IMR-90 (cell line): ENCODE data around the gene GKN1. TPM values are rescaled to one million over a fixed set of nuclear protein-coding genes. Genes with fewer than 3 reads are reported as not detected.

Source experiments
- ATAC-seq: fragments of 200-7000 bp; cut with Tn5 transposase; 2 replicates; pipeline ENCODE4 v1.9.1; 2020; ENCODE audit warnings: low read depth, mild to moderate bottlenecking, moderate library complexity
- BruUV-seq: library from RNA; stranded (reverse); fragments of 400-500 nt; replicated peaks from 2 replicates; lab custom pipeline; 2021; lab: Mats Ljungman, UMichigan
- CTCF ChIA-PET: fragments of 300-600 bp; formaldehyde crosslinking; extraction: SDS; loops from one replicate; lab custom pipeline; 2021; ENCODE audit warnings: antibody characterized with exemption; lab: Yijun Ruan, JAX
- POLR2A ChIA-PET: fragments of 300-600 bp; sonication (Branson Sonifier 250); formaldehyde crosslinking; loops from one replicate; lab custom pipeline; 2022; ENCODE audit warnings: antibody characterized with exemption; ENCODE audit not compliant: unreplicated experiment; lab: Charles Lee
- DNase-seq: peaks from one replicate; pipeline ENCODE4 v3.0.0; 2013
- H2AFZ ChIP-seq: replicated peaks from 2 replicates; pipeline ENCODE3; 2013; ENCODE audit warnings: low read length, mild to moderate bottlenecking; ENCODE audit not compliant: poor library complexity
- H2AK5ac ChIP-seq: 2 replicates; pipeline ENCODE4 v1.6.1; 2013; ENCODE audit warnings: low read depth, low read length, inconsistent platforms
- H2AK9ac ChIP-seq: replicated peaks from 2 replicates; pipeline ENCODE3; 2013; ENCODE audit warnings: mild to moderate bottlenecking, low read depth, low read length, moderate library complexity; ENCODE audit not compliant: poor library complexity
- H2BK120ac ChIP-seq: 2 replicates; pipeline ENCODE4 v1.6.1; 2013; ENCODE audit warnings: low read depth, low read length, inconsistent platforms
- H2BK15ac ChIP-seq: 3 replicates; pipeline ENCODE4 v1.6.1; 2013; ENCODE audit warnings: low read depth, low read length, inconsistent platforms
- H2BK20ac ChIP-seq: 2 replicates; pipeline ENCODE4 v1.6.1; 2013; ENCODE audit warnings: low read depth, mild to moderate bottlenecking, inconsistent platforms, low read length, moderate library complexity
- H2BK5ac ChIP-seq: 2 replicates; pipeline ENCODE4 v1.6.1; 2013; ENCODE audit warnings: mild to moderate bottlenecking, low read depth, low read length, inconsistent platforms; ENCODE audit not compliant: poor library complexity, severe bottlenecking
- H3K14ac ChIP-seq: replicated peaks from 2 replicates; pipeline ENCODE4 v1.6.1; 2013; ENCODE audit warnings: low read depth, low read length, inconsistent platforms
- H3K18ac ChIP-seq: 2 replicates; pipeline ENCODE4 v1.6.1; 2013; ENCODE audit warnings: low read depth, low read length, control low read depth
- H3K23ac ChIP-seq: 2 replicates; pipeline ENCODE4 v1.6.1; 2013; ENCODE audit warnings: low read depth, low read length, inconsistent platforms
- H3K27ac ChIP-seq: 2 replicates; pipeline ENCODE4 v1.5.1; 2013; ENCODE audit warnings: mild to moderate bottlenecking, control low read depth, low read length; ENCODE audit not compliant: insufficient read depth
- H3K27me3 ChIP-seq: 2 replicates; pipeline ENCODE4 v1.6.1; 2013; ENCODE audit warnings: low read length; ENCODE audit not compliant: control insufficient read depth, insufficient read depth
- H3K36me3 ChIP-seq: 2 replicates; pipeline ENCODE4 v1.6.1; 2013; ENCODE audit warnings: low read length, mixed read lengths; ENCODE audit not compliant: control insufficient read depth, insufficient read depth
- H3K4ac ChIP-seq: 2 replicates; pipeline ENCODE4 v1.6.1; 2013; ENCODE audit warnings: low read depth, low read length, inconsistent platforms
- H3K4me1 ChIP-seq: 2 replicates; pipeline ENCODE4 v1.6.1; 2013; ENCODE audit warnings: low read length, mixed read lengths; ENCODE audit not compliant: control insufficient read depth, insufficient read depth
- H3K4me2 ChIP-seq: 2 replicates; pipeline ENCODE4 v1.6.1; 2013; ENCODE audit warnings: low read depth, mild to moderate bottlenecking, control low read depth, low read length, moderate library complexity
- H3K4me3 ChIP-seq: 2 replicates; pipeline ENCODE4 v1.5.1; 2013; ENCODE audit warnings: low read depth, mild to moderate bottlenecking, control low read depth, low read length, moderate library complexity; ENCODE audit not compliant: insufficient read depth
- H3K56ac ChIP-seq: 2 replicates; pipeline ENCODE4 v1.6.1; 2013; ENCODE audit warnings: low read length, inconsistent platforms; ENCODE audit not compliant: insufficient read depth; ENCODE audit errors: extremely low read depth
- H3K79me1 ChIP-seq, 2 experiments: 2 replicates each; pipeline ENCODE4 v1.6.1; 2013; ENCODE audit warnings: low read length in 2 of 2, inconsistent platforms in 1 of 2, low read depth in 1 of 2
- H3K9ac ChIP-seq: 2 replicates; pipeline ENCODE4 v1.6.1; 2013; ENCODE audit warnings: low read depth, low read length, control low read depth
- H3K9me1 ChIP-seq: 2 replicates; pipeline ENCODE4 v1.6.1; 2013; ENCODE audit warnings: low read length, inconsistent platforms; ENCODE audit not compliant: insufficient read depth
- H3K9me3 ChIP-seq: 2 replicates; pipeline ENCODE4 v1.6.1; 2013; ENCODE audit warnings: low read length; ENCODE audit not compliant: control insufficient read depth, insufficient read depth
- H4K20me1 ChIP-seq: 2 replicates; pipeline ENCODE4 v1.6.1; 2013; ENCODE audit warnings: low read length, inconsistent platforms; ENCODE audit not compliant: insufficient read depth
- H4K5ac ChIP-seq: 2 replicates; pipeline ENCODE4 v1.6.1; 2013; ENCODE audit warnings: mild to moderate bottlenecking, low read depth, low read length, control low read depth
- H4K8ac ChIP-seq, 2 experiments: 2 replicates each; pipeline ENCODE4 v1.6.1; 2013; ENCODE audit warnings: low read depth in 2 of 2, low read length in 2 of 2, control low read depth in 1 of 2, inconsistent platforms in 1 of 2
- H4K91ac ChIP-seq: 2 replicates; pipeline ENCODE4 v1.6.1; 2013; ENCODE audit warnings: low read depth, low read length, inconsistent platforms; ENCODE audit not compliant: insufficient read depth
- BHLHE40 ChIP-seq: fragments of 150-350 bp; IDR thresholded peaks from 2 replicates; pipeline ENCODE4 v1.6.1; 2016; ENCODE audit warnings: mild to moderate bottlenecking, low read depth, low read length
- CHD1 ChIP-seq: IDR thresholded peaks from 2 replicates; pipeline ENCODE4 v1.6.1; 2012; ENCODE audit warnings: low read depth, low read length, improper control_type of control experiment
- CTCF ChIP-seq: conservative IDR thresholded peaks from 2 replicates; pipeline ENCODE4 v1.5.1; 2012; ENCODE audit warnings: mild to moderate bottlenecking, low read depth, low read length, improper control_type of control experiment
- ELK1 ChIP-seq: fragments of 150-350 bp; IDR thresholded peaks from 2 replicates; pipeline ENCODE4 v1.6.1; 2016; ENCODE audit warnings: low read depth, mild to moderate bottlenecking, low read length, moderate library complexity, borderline replicate concordance
- MAFK ChIP-seq: IDR thresholded peaks from 2 replicates; pipeline ENCODE4 v1.6.1; 2012; ENCODE audit warnings: low read depth, low read length, improper control_type of control experiment
- MXI1 ChIP-seq: IDR thresholded peaks from 2 replicates; pipeline ENCODE4 v1.6.1; 2012; ENCODE audit warnings: low read depth, mild to moderate bottlenecking, low read length, moderate library complexity, borderline replicate concordance
- NFE2L2 ChIP-seq: fragments of 150-350 bp; IDR thresholded peaks from 2 replicates; pipeline ENCODE4 v1.6.1; 2016; ENCODE audit warnings: low read depth, mild to moderate bottlenecking, low read length
- POLR2A ChIP-seq: IDR thresholded peaks from 2 replicates; pipeline ENCODE4 v1.6.1; 2012; ENCODE audit warnings: mild to moderate bottlenecking, low read depth, low read length
- RAD21 ChIP-seq: IDR thresholded peaks from 2 replicates; pipeline ENCODE4 v1.6.1; 2012; ENCODE audit warnings: low read length, improper control_type of control experiment
- RCOR1 ChIP-seq: IDR thresholded peaks from 2 replicates; pipeline ENCODE4 v1.6.1; 2012; ENCODE audit warnings: mild to moderate bottlenecking, low read length, improper control_type of control experiment; ENCODE audit not compliant: insufficient replicate concordance
- RFX5 ChIP-seq: IDR thresholded peaks from 2 replicates; pipeline ENCODE4 v1.8.0; 2012; ENCODE audit warnings: low read depth, mild to moderate bottlenecking, low read length, moderate library complexity
- SMC3 ChIP-seq: fragments of 150-350 bp; IDR thresholded peaks from 2 replicates; pipeline ENCODE4 v1.6.1; 2016; ENCODE audit warnings: low read depth, mild to moderate bottlenecking, antibody characterized with exemption, low read length, moderate library complexity
- WGBS, 2 experiments: methylation state at CpG; one replicate each; pipeline versions ENCODE4 v1.1.5 to v1.1.7; 2013; ENCODE audit warnings: missing lambda C conversion rate in 2 of 2; ENCODE audit not compliant: insufficient read length in 1 of 2; ENCODE audit errors: extremely low coverage in 2 of 2; 5-methylcytosine and 5-hydroxymethylcytosine counted together
- dilution Hi-C: fragments of 300-500 bp; cut with HindIII; formaldehyde crosslinking; loops from one replicate; pipeline ENCODE4 v1.14.3; 2018; ENCODE audit warnings: low sequenced_read_pairs; ENCODE audit not compliant: unreplicated experiment
- in situ Hi-C: fragments of 300-500 bp; cut with MboI; formaldehyde crosslinking; loops from 3 replicates; pipeline ENCODE4 v1.14.3; 2019; ENCODE audit warnings: low sequenced_read_pairs, inconsistent platforms, mixed read lengths
- intact Hi-C: fragments of 100-400 bp; cut with micrococcal nuclease; formaldehyde crosslinking; loops from 2 replicates; pipeline ENCODE4 v1.10.0; 2022
- polyA plus RNA-seq, 3 experiments: library from polyadenylated mRNA; depleted of rRNA; stranded (reverse); fragments of >200 nt; gene quantifications; 2 replicates each; pipeline ENCODE4 v1.2.3, GENCODE V29; 2012; ENCODE audit warnings: low replicate concordance in 1 of 3
- total RNA-seq: library from RNA; depleted of rRNA; stranded (reverse); fragments of >200 nt; gene quantifications from 2 replicates; pipeline ENCODE4 v1.2.3, GENCODE V29; 2012

GKN1 gene
- total and polyA plus RNA-seq, 2 of the 4 experiments (the other 2 are of a cell fraction), result not detected

- ChIA-PET POLR2A (no interaction called here), CTCF (interaction anchor here (1.0 kb wide), 1 partner anchor 25 kb away, joined by 4 read pairs; no protein-coding TSS in a partner anchor)
- no peak overlapping the region for H2AK9ac ChIP-seq
- no peak overlapping the region for H3K4me3 ChIP-seq
- no peak overlapping the region for H2BK15ac ChIP-seq
- H3K27me3 ChIP-seq, result no peaks in the 10 kb centered on the region
- no peak overlapping the region; the same call in 1 of the 2 replicates for H2AK5ac ChIP-seq
- H3K18ac ChIP-seq, result no peak overlapping the region
- TF ChIP-seq ELK1 (no peak), CHD1 (no peak), MXI1 (no peak), POLR2A (no peak), RFX5 (no peak), CTCF (no peak), MAFK (no peak), RAD21 (no peak), BHLHE40 (no peak), NFE2L2 (no peak), SMC3 (no peak), RCOR1 (no peak)
- no peak overlapping the region for H3K4me2 ChIP-seq
- no peak overlapping the region for H2BK120ac ChIP-seq
- no peak overlapping the region for H3K14ac ChIP-seq
- no peak overlapping the region for H4K5ac ChIP-seq
- H3K56ac ChIP-seq, result no peak overlapping the region
- no peak overlapping the region for H3K9ac ChIP-seq
- peaks cover 62 to 91% of the 10 kb centered on the region in 2 experiments for H3K79me1 ChIP-seq
- no CpG with 5 or more reads among the region's 1 CpG for WGBS, 2 experiments
- H2BK5ac ChIP-seq, result no peak overlapping the region
- no peak overlapping the region for H2AFZ ChIP-seq
- ATAC-seq (no peak), DNase-seq (no peak)
- H4K91ac ChIP-seq, result no peak overlapping the region
- peaks cover 21% of the 10 kb centered on the region for H3K4me1 ChIP-seq
- no peak overlapping the region for H4K8ac ChIP-seq
- dilution Hi-C loops, result loop anchor here (25.0 kb wide), 1 partner anchor 290 kb away; no protein-coding TSS in a partner anchor
- intact Hi-C loops, result no loop called here
- H4K20me1 ChIP-seq, result peaks cover 94% of the 10 kb centered on the region
- no peak overlapping the region for H3K4ac ChIP-seq
- peaks cover 40% of the 10 kb centered on the region for H3K9me1 ChIP-seq
- no TSS peak for BruUV-seq
- H2BK20ac ChIP-seq, result no peak overlapping the region
- in situ Hi-C loops, result no loop called here
- H3K27ac ChIP-seq, result no peak overlapping the region
- H3K9me3 ChIP-seq, result no peaks in the 10 kb centered on the region
- no peak overlapping the region for H3K23ac ChIP-seq
- H3K36me3 ChIP-seq, result peaks cover 14% of the 10 kb centered on the region; the same call in 1 of the 2 replicates
Measured at GRCh38 chr2:69022548-69022947, 48.1 kb downstream of the GKN1 start.
